Measurements from ENCODE around the gene HDAC9. TPM values are rescaled to one million over a fixed set of nuclear protein-coding genes. Genes with fewer than 3 reads are reported as not detected.

HDAC9 gene
- total RNA-seq, 2 donors from 2014 or later = 1.5 to 4.0 TPM

GRCh38 chr7:18679261-18679660 lies 183.7 kb downstream of the HDAC9 start:
- peaks cover 7% of the 10 kb centered on the region for H3K4me1 Mint-ChIP-seq
- H3K27me3 Mint-ChIP-seq (ENCODE audit: insufficient read depth) = no peaks in the 10 kb centered on the region
- WGBS, 2 experiments (ENCODE audit: insufficient coverage in 1 of 2, insufficient read length in 1 of 2) = 100% methylated on average over 1 of the region's 1 CpG; no CpG with 5 or more reads in 1 of the 2 experiments
- H3K27ac Mint-ChIP-seq = no peak overlapping the region
- H3K4me1 ChIP-seq (ENCODE audit: control insufficient read depth, insufficient read depth, low read length) = no peaks in the 10 kb centered on the region
- no peak overlapping the region for H3K27ac ChIP-seq (ENCODE audit: low read depth, low read length)
- H3K9me3 ChIP-seq (ENCODE audit: control insufficient read depth, low read length) = no peaks in the 10 kb centered on the region
- TF ChIP-seq CTCF (conservative IDR thresholded peaks at IDR 0.05) = no peak
- H3K9me3 Mint-ChIP-seq = no peaks in the 10 kb centered on the region
- H3K36me3 ChIP-seq (ENCODE audit: control insufficient read depth, insufficient read depth, low read length) = no peaks in the 10 kb centered on the region
- H3K9ac ChIP-seq (ENCODE audit: extremely low read depth, low read length, poor library complexity, severe bottlenecking) = no peak overlapping the region
- no peaks in the 10 kb centered on the region for H3K27me3 ChIP-seq (ENCODE audit: control insufficient read depth, insufficient read depth, low read length, poor library complexity, severe bottlenecking)
- H3K4me3 Mint-ChIP-seq = no peak overlapping the region
- no peaks in the 10 kb centered on the region for H3K36me3 Mint-ChIP-seq (ENCODE audit: low read depth)
- no peak overlapping the region for H3K4me3 ChIP-seq (ENCODE audit: low read length)
- no peak for DNase-seq

- H3K36me3 ChIP-seq (ENCODE audit: control insufficient read depth, insufficient read depth, low read length) = no peaks in the 10 kb centered on the region
- no peak for TF ChIP-seq CTCF (conservative IDR thresholded peaks at IDR 0.05)
- DNase-seq = no peak
- no peak overlapping the region for H3K27ac ChIP-seq (ENCODE audit: low read depth, low read length)
- H3K27me3 Mint-ChIP-seq (ENCODE audit: insufficient read depth) = no peaks in the 10 kb centered on the region
- no peak overlapping the region for H3K4me3 Mint-ChIP-seq
- no peaks in the 10 kb centered on the region for H3K4me1 ChIP-seq (ENCODE audit: control insufficient read depth, insufficient read depth, low read length)
- 94% methylated on average over 2 of the region's 2 CpGs; no CpG with 5 or more reads in 1 of the 2 experiments for WGBS, 2 experiments (ENCODE audit: insufficient coverage in 1 of 2, insufficient read length in 1 of 2)
- no peaks in the 10 kb centered on the region for H3K27me3 ChIP-seq (ENCODE audit: control insufficient read depth, insufficient read depth, low read length, poor library complexity, severe bottlenecking)
- H3K9ac ChIP-seq (ENCODE audit: extremely low read depth, low read length, poor library complexity, severe bottlenecking) = no peak overlapping the region
- H3K36me3 Mint-ChIP-seq (ENCODE audit: low read depth) = no peaks in the 10 kb centered on the region
- no peak overlapping the region for H3K27ac Mint-ChIP-seq
- no peak overlapping the region for H3K4me3 ChIP-seq (ENCODE audit: low read length)
- no peaks in the 10 kb centered on the region for H3K9me3 Mint-ChIP-seq
- no peaks in the 10 kb centered on the region for H3K9me3 ChIP-seq (ENCODE audit: control insufficient read depth, low read length)
- H3K4me1 Mint-ChIP-seq = peaks cover 6% of the 10 kb centered on the region
Measured at GRCh38 chr7:18680576-18680975, 185.0 kb downstream of the HDAC9 start.

DNA sequence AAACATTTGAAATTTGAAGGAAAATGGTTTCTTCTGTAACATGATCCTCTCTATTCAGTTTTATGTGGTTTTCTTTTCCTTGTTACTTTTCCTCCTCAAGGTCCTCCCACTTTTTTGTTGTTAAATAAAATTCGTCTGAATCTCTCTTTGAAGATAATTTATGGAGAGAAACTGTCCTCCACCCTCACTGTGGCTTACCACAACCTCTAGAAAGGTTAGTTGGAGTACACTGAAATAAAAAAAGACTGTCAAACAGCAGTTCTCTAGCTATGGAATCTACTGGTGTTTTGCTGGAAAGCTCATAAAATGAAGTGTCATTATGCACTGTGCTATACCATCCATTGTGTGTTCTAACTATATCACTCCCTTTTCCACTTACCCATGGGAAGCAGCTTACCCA lies 189.4 kb downstream of the HDAC9 start:
- Histone ChIP-seq H3K27ac (ENCODE audit: low read depth, low read length) (no peak overlapping the region), H3K9ac (ENCODE audit: extremely low read depth, low read length, poor library complexity, severe bottlenecking) (no peak overlapping the region), H3K4me1 (ENCODE audit: control insufficient read depth, insufficient read depth, low read length) (peaks cover 4% of the 10 kb centered on the region), H3K9me3 (ENCODE audit: control insufficient read depth, low read length) (no peaks in the 10 kb centered on the region), H3K36me3 (ENCODE audit: control insufficient read depth, insufficient read depth, low read length) (no peaks in the 10 kb centered on the region), H3K27me3 (ENCODE audit: control insufficient read depth, insufficient read depth, low read length, poor library complexity, severe bottlenecking) (no peaks in the 10 kb centered on the region), H3K4me3 (ENCODE audit: low read length) (no peak overlapping the region)
- DNase-seq = no peak
- no peaks in the 10 kb centered on the region for H3K27me3 Mint-ChIP-seq (ENCODE audit: insufficient read depth)
- no peaks in the 10 kb centered on the region for H3K36me3 Mint-ChIP-seq (ENCODE audit: low read depth)
- TF ChIP-seq CTCF (conservative IDR thresholded peaks at IDR 0.05) = no peak
- WGBS, 2 experiments (ENCODE audit: insufficient coverage in 1 of 2, insufficient read length in 1 of 2) = 71% methylated on average over 1 of the region's 1 CpG; no CpG with 5 or more reads in 1 of the 2 experiments
- no peak overlapping the region for H3K27ac Mint-ChIP-seq
- no peak overlapping the region for H3K4me3 Mint-ChIP-seq
- H3K4me1 Mint-ChIP-seq = peaks cover 3% of the 10 kb centered on the region
- H3K9me3 Mint-ChIP-seq = no peaks in the 10 kb centered on the region
